ENCODE results near the gene PRKN. TPM values are rescaled to one million over a fixed set of nuclear protein-coding genes. Genes with fewer than 3 reads are reported as not detected.

PRKN gene
- total RNA-seq, 1 donor from 2014 or later = 25.5 TPM

DNA sequence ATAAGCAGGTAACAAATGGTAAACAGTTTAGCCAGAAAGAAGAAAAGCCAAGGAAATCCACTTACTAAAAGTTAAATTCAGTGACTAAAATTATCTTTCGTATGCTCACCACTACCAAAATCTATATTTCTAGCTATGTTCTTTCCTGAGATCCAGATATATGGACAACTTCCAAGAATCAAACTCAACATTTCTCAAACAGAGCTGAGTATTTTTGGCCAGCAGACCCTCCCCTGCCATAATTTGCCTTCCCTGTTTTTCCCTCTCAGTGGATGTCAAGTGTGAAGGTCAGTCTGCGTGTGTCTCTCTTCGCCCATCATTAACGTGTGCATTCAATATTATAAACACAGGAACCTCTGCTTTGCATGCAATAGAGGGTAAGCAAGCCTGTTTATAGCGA, 42.0 kb downstream of the PRKN start:
- Histone ChIP-seq H3K27me3 (ENCODE audit: low read depth) (no peaks in the 10 kb centered on the region), H3K9me3 (replicated peaks) (no peaks in the 10 kb centered on the region), H3K27ac (replicated peaks) (no peak overlapping the region), H3K4me3 (no peak overlapping the region), H3K36me3 (no peaks in the 10 kb centered on the region), H3K4me1 (peaks cover 43% of the 10 kb centered on the region)
- TF ChIP-seq, protein P1, sequence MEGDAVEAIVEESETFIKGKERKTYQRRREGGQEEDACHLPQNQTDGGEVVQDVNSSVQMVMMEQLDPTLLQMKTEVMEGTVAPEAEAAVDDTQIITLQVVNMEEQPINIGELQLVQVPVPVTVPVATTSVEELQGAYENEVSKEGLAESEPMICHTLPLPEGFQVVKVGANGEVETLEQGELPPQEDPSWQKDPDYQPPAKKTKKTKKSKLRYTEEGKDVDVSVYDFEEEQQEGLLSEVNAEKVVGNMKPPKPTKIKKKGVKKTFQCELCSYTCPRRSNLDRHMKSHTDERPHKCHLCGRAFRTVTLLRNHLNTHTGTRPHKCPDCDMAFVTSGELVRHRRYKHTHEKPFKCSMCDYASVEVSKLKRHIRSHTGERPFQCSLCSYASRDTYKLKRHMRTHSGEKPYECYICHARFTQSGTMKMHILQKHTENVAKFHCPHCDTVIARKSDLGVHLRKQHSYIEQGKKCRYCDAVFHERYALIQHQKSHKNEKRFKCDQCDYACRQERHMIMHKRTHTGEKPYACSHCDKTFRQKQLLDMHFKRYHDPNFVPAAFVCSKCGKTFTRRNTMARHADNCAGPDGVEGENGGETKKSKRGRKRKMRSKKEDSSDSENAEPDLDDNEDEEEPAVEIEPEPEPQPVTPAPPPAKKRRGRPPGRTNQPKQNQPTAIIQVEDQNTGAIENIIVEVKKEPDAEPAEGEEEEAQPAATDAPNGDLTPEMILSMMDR (IDR thresholded peaks at IDR 0.05; ENCODE audit: borderline replicate concordance) = no peak
- intact Hi-C loops (cut with micrococcal nuclease) = no loop called here
- no peak for DNase-seq

DNA sequence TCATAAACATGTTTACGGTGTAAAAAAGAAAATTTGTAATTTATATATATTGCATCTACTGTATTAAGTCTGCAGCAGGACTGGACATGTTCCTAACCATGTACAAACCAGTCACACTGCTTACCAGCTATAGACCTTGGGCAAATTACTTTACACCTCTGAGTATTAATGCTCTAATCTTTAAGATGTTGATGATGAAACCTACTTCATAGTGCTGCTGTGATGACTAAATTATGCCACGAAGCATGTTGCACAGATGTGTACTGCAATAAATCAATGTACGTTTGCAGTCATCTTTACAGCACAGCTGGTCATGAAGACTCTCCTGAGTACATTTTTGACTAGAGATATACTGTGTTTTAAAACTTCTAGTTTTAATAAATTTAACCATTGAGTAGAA, 42.6 kb downstream of the PRKN start:
- DNase-seq = no peak
- no peaks in the 10 kb centered on the region for H3K9me3 ChIP-seq (replicated peaks)
- intact Hi-C loops (cut with micrococcal nuclease) = no loop called here
- H3K27ac ChIP-seq (replicated peaks) = no peak overlapping the region
- TF ChIP-seq, protein P1 (IDR thresholded peaks at IDR 0.05; ENCODE audit: borderline replicate concordance) = no peak
- H3K27me3 ChIP-seq (ENCODE audit: low read depth) = no peaks in the 10 kb centered on the region
- no peaks in the 10 kb centered on the region for H3K36me3 ChIP-seq
- H3K4me3 ChIP-seq = no peak overlapping the region
- H3K4me1 ChIP-seq = peaks cover 37% of the 10 kb centered on the region

DNA sequence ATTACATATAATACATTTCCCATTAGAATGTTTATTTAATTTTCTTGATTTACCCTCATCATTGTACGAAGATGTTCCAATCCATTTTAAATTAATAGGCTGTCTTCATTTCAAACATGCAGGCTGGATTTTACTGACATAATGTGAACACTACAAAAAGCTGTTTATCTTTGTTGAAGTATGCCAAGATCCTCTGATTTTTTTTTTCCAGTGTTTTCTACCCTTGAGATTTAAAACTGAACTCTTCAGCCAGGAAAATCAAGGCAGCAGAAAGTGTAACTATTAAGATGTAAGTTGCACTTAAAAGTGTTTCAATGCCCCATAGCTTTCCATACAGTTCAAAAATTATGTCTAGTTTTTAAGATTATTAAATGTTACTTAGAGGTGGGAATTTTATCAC, 43.5 kb downstream of the PRKN start:
- TF ChIP-seq, protein P1 (IDR thresholded peaks at IDR 0.05; ENCODE audit: borderline replicate concordance) = no peak
- intact Hi-C loops (cut with micrococcal nuclease) = no loop called here

DNA sequence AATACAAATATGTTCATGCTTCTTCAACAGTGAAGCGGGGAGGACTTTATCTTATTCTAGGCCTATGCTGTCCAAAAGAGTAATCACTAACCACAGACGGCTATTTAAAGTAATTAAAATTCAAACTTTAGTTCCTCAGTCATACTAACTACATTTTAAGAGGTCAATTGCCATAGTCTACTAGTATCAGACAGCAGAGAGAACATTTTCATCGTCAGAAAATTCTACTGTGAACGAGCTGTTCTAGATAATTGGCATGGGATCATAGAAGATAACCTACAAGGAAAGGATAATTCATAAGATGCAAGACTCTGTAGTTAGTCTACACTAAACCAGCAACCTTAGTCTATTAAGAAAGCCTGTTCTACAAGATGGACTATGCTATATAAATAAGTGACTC, 44.4 kb downstream of the PRKN start:
- peak overlapping the region; percentile 22 for H3K4me3 ChIP-seq
- H3K27me3 ChIP-seq (ENCODE audit: low read depth) = no peaks in the 10 kb centered on the region
- peak overlapping the region; percentile 57 for H3K27ac ChIP-seq (replicated peaks)
- no peaks in the 10 kb centered on the region for H3K9me3 ChIP-seq (replicated peaks)
- no peaks in the 10 kb centered on the region for H3K36me3 ChIP-seq
- no peak for DNase-seq
- TF ChIP-seq, protein P1 (IDR thresholded peaks at IDR 0.05; ENCODE audit: borderline replicate concordance) = no peak
- H3K4me1 ChIP-seq = peaks cover 27% of the 10 kb centered on the region
- intact Hi-C loops (cut with micrococcal nuclease) = no loop called here

More for the DNA sequence above, 43.5 kb downstream of the PRKN start:
- H3K36me3 ChIP-seq = no peaks in the 10 kb centered on the region
- peak overlapping the region; percentile 57 for H3K27ac ChIP-seq (replicated peaks)
- H3K4me1 ChIP-seq = peaks cover 32% of the 10 kb centered on the region
- no peak for DNase-seq
- no peaks in the 10 kb centered on the region for H3K9me3 ChIP-seq (replicated peaks)
- H3K27me3 ChIP-seq (ENCODE audit: low read depth) = no peaks in the 10 kb centered on the region
- H3K4me3 ChIP-seq = no peak overlapping the region

DNA sequence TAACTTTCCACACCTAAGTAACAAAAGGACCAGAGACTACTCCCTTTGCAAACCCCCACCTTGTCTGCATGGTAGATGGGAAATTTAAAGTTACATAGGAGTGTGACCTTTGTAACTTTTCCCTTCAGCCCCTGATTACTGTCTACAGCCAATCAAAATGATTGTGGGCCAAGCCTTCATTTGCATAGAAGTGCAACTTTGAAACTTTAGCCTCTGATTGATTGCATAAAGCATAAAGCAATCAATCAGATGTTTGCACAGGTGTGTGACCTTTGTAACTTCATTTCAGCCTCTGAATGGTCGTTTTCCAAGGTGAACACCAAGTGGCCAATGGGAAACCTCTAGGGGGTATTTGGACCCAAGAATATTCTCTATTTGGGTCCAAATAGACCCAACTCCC, 46.1 kb downstream of the PRKN start:
- Histone ChIP-seq H3K4me1 (peaks cover 27% of the 10 kb centered on the region), H3K27me3 (ENCODE audit: low read depth) (no peaks in the 10 kb centered on the region), H3K4me3 (no peak overlapping the region), H3K9me3 (replicated peaks) (no peaks in the 10 kb centered on the region), H3K36me3 (no peaks in the 10 kb centered on the region), H3K27ac (replicated peaks) (no peak overlapping the region)
- intact Hi-C loops (cut with micrococcal nuclease) = no loop called here
- no peak for DNase-seq
- TF ChIP-seq, protein P1 (IDR thresholded peaks at IDR 0.05; ENCODE audit: borderline replicate concordance) = no peak

DNA sequence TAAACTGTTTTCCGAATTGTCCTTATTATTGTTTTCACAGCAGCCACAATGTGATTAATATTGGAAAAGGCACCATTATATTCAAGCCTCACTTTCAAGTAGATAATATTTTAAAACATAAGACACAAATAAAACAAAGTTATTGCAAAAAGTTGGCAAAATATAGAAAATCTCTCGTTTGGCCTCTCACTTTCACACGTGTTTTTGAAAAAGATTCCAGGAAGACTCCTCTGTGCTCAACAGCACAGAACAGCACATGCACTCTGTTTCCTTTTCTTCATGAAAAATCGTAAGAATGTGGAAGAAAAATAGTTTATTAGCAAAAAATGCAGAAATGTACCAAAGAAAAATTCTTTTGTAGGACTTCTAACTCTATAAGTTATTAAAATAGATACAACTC, 46.7 kb downstream of the PRKN start:
- Histone ChIP-seq H3K27me3 (ENCODE audit: low read depth) (no peaks in the 10 kb centered on the region), H3K4me1 (peaks cover 27% of the 10 kb centered on the region), H3K4me3 (no peak overlapping the region), H3K36me3 (no peaks in the 10 kb centered on the region), H3K27ac (replicated peaks) (no peak overlapping the region), H3K9me3 (replicated peaks) (no peaks in the 10 kb centered on the region)
- DNase-seq = no peak
- TF ChIP-seq, protein P1 (IDR thresholded peaks at IDR 0.05; ENCODE audit: borderline replicate concordance) = no peak
- intact Hi-C loops (cut with micrococcal nuclease) = no loop called here
